ENCODE measurements around the gene CDK17. TPM values are rescaled to one million over a fixed set of nuclear protein-coding genes. Genes with fewer than 3 reads are reported as not detected.

The CDK17 gene
- total and polyA plus RNA-seq, 2 of the 8 experiments (the other 6 are each of a cell fraction or from before 2014, with no cell fraction given), result 5.8 to 20.0 TPM

- TF ChIP-seq JUND (IDR thresholded peaks at IDR 0.05; ENCODE audit: low read length), result no peak
- TF ChIP-seq CTCF (IDR thresholded peaks at IDR 0.05; ENCODE audit: control extremely low read depth in 1 of 3, insufficient read depth in 1 of 3, low read depth in 1 of 3, low read length in 3 of 3), result no peak
- TF ChIP-seq KDM4A (IDR thresholded peaks at IDR 0.05; ENCODE audit: low read depth, low read length, severe bottlenecking), result no peak
Observed at GRCh38 chr12:96301732-96302131, 98.5 kb downstream of the CDK17 start (continued).
